GM12878 (cell line): ENCODE results near the gene LKAAEAR1. TPM values are rescaled to one million over a fixed set of nuclear protein-coding genes. Genes with fewer than 3 reads are reported as not detected.

Experiments used
- microRNA-seq: library from miRNA; unstranded; fragments of <30 nt; microRNA quantifications from one replicate; pipeline ENCODE4, GENCODE V29; 2018
- polyA plus RNA-seq, 11 experiments: library from polyadenylated mRNA; depleted of rRNA in 4 of 11; unstranded in 6 of 11; stranded (reverse) in 5 of 11; fragments of >200 nt; fragmentation: Nextera tagmentation in 4 of 11; fragmentation: Illumina TruSeq in 1 of 11; extraction: Ambion mirVana in 4 of 11; extraction: Trizol in 1 of 11; gene quantifications; 1 replicate in 1 of 11; 2 replicates in 10 of 11; pipeline versions ENCODE4 v1.2.1 to v1.2.3, GENCODE V29; 2011 to 2016; ENCODE audit warnings: inconsistent platforms in 2 of 11, missing spikeins in 2 of 11, low read depth in 1 of 11
- small RNA-seq: library from RNA; depleted of rRNA; stranded (forward); fragments of <200 nt; gene quantifications from one replicate; pipeline ENCODE3, GENCODE V24; 2014
- total RNA-seq, 4 experiments: library from RNA; depleted of rRNA in 3 of 4; stranded (reverse); fragments of >200 nt in 3 of 4; fragmentation: Illumina TruSeq in 1 of 4; extraction: Trizol in 1 of 4; gene quantifications; 2 replicates each; pipeline versions ENCODE4 v1.2.1 to v1.2.3, GENCODE V29; 2013 to 2021

Gene LKAAEAR1
- total and polyA plus RNA-seq, 10 of the 15 experiments (the other 5 are each of a cell fraction or from before 2014, with no cell fraction given) = not detected

Small RNAs within 50 kb of the gene (microRNA-seq; reads per million reads assigned to microRNA genes)
- gene MIR6813 = 2.4 reads per million, percentile 9 among the genes with 10 or more reads in this experiment

Small RNAs within 50 kb of the gene (small RNA-seq; reads per million reads assigned to genes)
- gene AL355803.1 (not detected), gene MIR6813 (0.31 reads per million)

Other genes with a start within 250 kb of the LKAAEAR1 start
Only the 7 nearest of the 15 such genes appear.
- gene C20orf204, start 48.2 kb downstream of the LKAAEAR1 start, total RNA-seq (2014; rRNA removed) = 32.4 and 39.5 TPM in 2 replicates
- gene C20orf204, start 48.2 kb downstream of the LKAAEAR1 start, total RNA-seq (2014; rRNA removed; fragmentation: Illumina TruSeq; extraction: Trizol) = 3.6 and 4.4 TPM in 2 replicates
- 49.1 and 56.0 TPM in 2 replicates for gene C20orf204, start 48.2 kb downstream of the LKAAEAR1 start, total RNA-seq (2021)
- 2.9 and 6.9 TPM in 2 replicates for gene C20orf204, start 48.2 kb downstream of the LKAAEAR1 start, polyA plus RNA-seq (2011; rRNA removed)
- 0.48 and 1.6 TPM in 2 replicates for gene C20orf204, start 48.2 kb downstream of the LKAAEAR1 start, polyA plus RNA-seq (2014; fragmentation: Illumina TruSeq; extraction: Trizol)
- under 1 TPM; 0.24 to 0.38 TPM for gene C20orf204, start 48.2 kb downstream of the LKAAEAR1 start, polyA plus RNA-seq (2014; fragmentation: Nextera tagmentation; extraction: Ambion mirVana)
- 37.1 and 42.9 TPM in 2 replicates for gene C20orf204, start 48.2 kb downstream of the LKAAEAR1 start, polyA plus RNA-seq (2014; rRNA removed)
- gene C20orf204, start 48.2 kb downstream of the LKAAEAR1 start, polyA plus RNA-seq (2016; fragmentation: Nextera tagmentation; extraction: Ambion mirVana) = 10 to 100 TPM; 17.9 to 20.4 TPM
- 0.16 and 0.28 TPM in 2 replicates for gene SOX18, start 34.8 kb downstream of the LKAAEAR1 start, total RNA-seq (2014; rRNA removed)
- gene SOX18, start 34.8 kb downstream of the LKAAEAR1 start, total RNA-seq (2014; rRNA removed; fragmentation: Illumina TruSeq; extraction: Trizol) = 0.09 TPM in 2 replicates
- gene SOX18, start 34.8 kb downstream of the LKAAEAR1 start, total RNA-seq (2021) = 5.6 TPM in 2 replicates
- gene SOX18, start 34.8 kb downstream of the LKAAEAR1 start, polyA plus RNA-seq (2011; rRNA removed) = 0.24 and 0.53 TPM in 2 replicates
- not detected in 2 replicates for gene SOX18, start 34.8 kb downstream of the LKAAEAR1 start, polyA plus RNA-seq (2014; fragmentation: Illumina TruSeq; extraction: Trizol)
- under 1 TPM; 0.05 TPM for gene SOX18, start 34.8 kb downstream of the LKAAEAR1 start, polyA plus RNA-seq (2014; fragmentation: Nextera tagmentation; extraction: Ambion mirVana)
- gene SOX18, start 34.8 kb downstream of the LKAAEAR1 start, polyA plus RNA-seq (2014; rRNA removed) = 2.1 and 2.2 TPM in 2 replicates
- gene SOX18, start 34.8 kb downstream of the LKAAEAR1 start, polyA plus RNA-seq (2016; fragmentation: Nextera tagmentation; extraction: Ambion mirVana) = not detected
- gene TCEA2, start 21.2 kb downstream of the LKAAEAR1 start, total RNA-seq (2014; rRNA removed) = 13.4 and 17.2 TPM in 2 replicates
- gene TCEA2, start 21.2 kb downstream of the LKAAEAR1 start, total RNA-seq (2014; rRNA removed; fragmentation: Illumina TruSeq; extraction: Trizol) = 8.8 and 9.3 TPM in 2 replicates
- gene TCEA2, start 21.2 kb downstream of the LKAAEAR1 start, total RNA-seq (2021) = 38.0 and 42.5 TPM in 2 replicates
- 11.4 and 13.2 TPM in 2 replicates for gene TCEA2, start 21.2 kb downstream of the LKAAEAR1 start, polyA plus RNA-seq (2011; rRNA removed)
- gene TCEA2, start 21.2 kb downstream of the LKAAEAR1 start, polyA plus RNA-seq (2014; fragmentation: Illumina TruSeq; extraction: Trizol) = 2.8 and 10.8 TPM in 2 replicates
- 10 to 100 TPM in 1 of 2 experiments, 1 to 10 TPM in 1; 3.4 to 12.3 TPM for gene TCEA2, start 21.2 kb downstream of the LKAAEAR1 start, polyA plus RNA-seq (2014; fragmentation: Nextera tagmentation; extraction: Ambion mirVana)
- gene TCEA2, start 21.2 kb downstream of the LKAAEAR1 start, polyA plus RNA-seq (2014; rRNA removed) = 17.8 and 26.0 TPM in 2 replicates
- gene TCEA2, start 21.2 kb downstream of the LKAAEAR1 start, polyA plus RNA-seq (2016; fragmentation: Nextera tagmentation; extraction: Ambion mirVana) = 10 to 100 TPM; 21.2 to 22.0 TPM
- 56.0 and 62.4 TPM in 2 replicates for gene RGS19, start 4.9 kb downstream of the LKAAEAR1 start, total RNA-seq (2014; rRNA removed)
- 15.2 and 15.3 TPM in 2 replicates for gene RGS19, start 4.9 kb downstream of the LKAAEAR1 start, total RNA-seq (2014; rRNA removed; fragmentation: Illumina TruSeq; extraction: Trizol)
- 47.1 and 51.0 TPM in 2 replicates for gene RGS19, start 4.9 kb downstream of the LKAAEAR1 start, total RNA-seq (2021)
- 22.6 and 34.7 TPM in 2 replicates for gene RGS19, start 4.9 kb downstream of the LKAAEAR1 start, polyA plus RNA-seq (2011; rRNA removed)
- gene RGS19, start 4.9 kb downstream of the LKAAEAR1 start, polyA plus RNA-seq (2014; fragmentation: Illumina TruSeq; extraction: Trizol) = 4.7 and 9.6 TPM in 2 replicates
- 1 to 10 TPM in 1 of 2 experiments, under 1 TPM in 1; 0.82 to 3.3 TPM for gene RGS19, start 4.9 kb downstream of the LKAAEAR1 start, polyA plus RNA-seq (2014; fragmentation: Nextera tagmentation; extraction: Ambion mirVana)
- gene RGS19, start 4.9 kb downstream of the LKAAEAR1 start, polyA plus RNA-seq (2014; rRNA removed) = 61.4 and 64.3 TPM in 2 replicates
- gene RGS19, start 4.9 kb downstream of the LKAAEAR1 start, polyA plus RNA-seq (2016; fragmentation: Nextera tagmentation; extraction: Ambion mirVana) = 10 to 100 TPM; 45.0 to 53.5 TPM
- gene OPRL1, start 4.3 kb downstream of the LKAAEAR1 start, total RNA-seq (2014; rRNA removed) = 0.34 and 0.38 TPM in 2 replicates
- gene OPRL1, start 4.3 kb downstream of the LKAAEAR1 start, total RNA-seq (2014; rRNA removed; fragmentation: Illumina TruSeq; extraction: Trizol) = 0.09 and 0.14 TPM in 2 replicates
- gene OPRL1, start 4.3 kb downstream of the LKAAEAR1 start, total RNA-seq (2021) = 0.41 and 0.51 TPM in 2 replicates
- 0.14 and 0.38 TPM in 2 replicates for gene OPRL1, start 4.3 kb downstream of the LKAAEAR1 start, polyA plus RNA-seq (2011; rRNA removed)
- 0.15 TPM in 1 of 2 replicates, not detected in the other for gene OPRL1, start 4.3 kb downstream of the LKAAEAR1 start, polyA plus RNA-seq (2014; fragmentation: Illumina TruSeq; extraction: Trizol)
- gene OPRL1, start 4.3 kb downstream of the LKAAEAR1 start, polyA plus RNA-seq (2014; fragmentation: Nextera tagmentation; extraction: Ambion mirVana) = under 1 TPM in 1 of 2 experiments, not detected in 1; 0.04 TPM
- 0.27 and 0.36 TPM in 2 replicates for gene OPRL1, start 4.3 kb downstream of the LKAAEAR1 start, polyA plus RNA-seq (2014; rRNA removed)
- under 1 TPM; 0.12 to 0.24 TPM for gene OPRL1, start 4.3 kb downstream of the LKAAEAR1 start, polyA plus RNA-seq (2016; fragmentation: Nextera tagmentation; extraction: Ambion mirVana)
- gene NPBWR2, start 23.2 kb upstream of the LKAAEAR1 start, total RNA-seq (2014; rRNA removed) = not detected in 2 replicates
- not detected in 2 replicates for gene NPBWR2, start 23.2 kb upstream of the LKAAEAR1 start, total RNA-seq (2014; rRNA removed; fragmentation: Illumina TruSeq; extraction: Trizol)
- not detected in 2 replicates for gene NPBWR2, start 23.2 kb upstream of the LKAAEAR1 start, total RNA-seq (2021)
- not detected in 2 replicates for gene NPBWR2, start 23.2 kb upstream of the LKAAEAR1 start, polyA plus RNA-seq (2011; rRNA removed)
- not detected in 2 replicates for gene NPBWR2, start 23.2 kb upstream of the LKAAEAR1 start, polyA plus RNA-seq (2014; fragmentation: Illumina TruSeq; extraction: Trizol)
- not detected for gene NPBWR2, start 23.2 kb upstream of the LKAAEAR1 start, polyA plus RNA-seq (2014; fragmentation: Nextera tagmentation; extraction: Ambion mirVana)
- not detected in 2 replicates for gene NPBWR2, start 23.2 kb upstream of the LKAAEAR1 start, polyA plus RNA-seq (2014; rRNA removed)
- gene NPBWR2, start 23.2 kb upstream of the LKAAEAR1 start, polyA plus RNA-seq (2016; fragmentation: Nextera tagmentation; extraction: Ambion mirVana) = not detected
- not detected in 2 replicates for gene MYT1, start 80.1 kb upstream of the LKAAEAR1 start, total RNA-seq (2014; rRNA removed)
- not detected in 2 replicates for gene MYT1, start 80.1 kb upstream of the LKAAEAR1 start, total RNA-seq (2014; rRNA removed; fragmentation: Illumina TruSeq; extraction: Trizol)
- gene MYT1, start 80.1 kb upstream of the LKAAEAR1 start, total RNA-seq (2021) = not detected in 2 replicates
- gene MYT1, start 80.1 kb upstream of the LKAAEAR1 start, polyA plus RNA-seq (2011; rRNA removed) = 0.10 and 0.16 TPM in 2 replicates
- 0.01 TPM in 1 of 2 replicates, not detected in the other for gene MYT1, start 80.1 kb upstream of the LKAAEAR1 start, polyA plus RNA-seq (2014; fragmentation: Illumina TruSeq; extraction: Trizol)
- not detected for gene MYT1, start 80.1 kb upstream of the LKAAEAR1 start, polyA plus RNA-seq (2014; fragmentation: Nextera tagmentation; extraction: Ambion mirVana)
- not detected in 2 replicates for gene MYT1, start 80.1 kb upstream of the LKAAEAR1 start, polyA plus RNA-seq (2014; rRNA removed)
- gene MYT1, start 80.1 kb upstream of the LKAAEAR1 start, polyA plus RNA-seq (2016; fragmentation: Nextera tagmentation; extraction: Ambion mirVana) = not detected